ENCODE data around the gene TDRD7. TPM values are rescaled to one million over a fixed set of nuclear protein-coding genes. Genes with fewer than 3 reads are reported as not detected.
A peak's percentile ranks its signal among the peaks of the same experiment; 100 is the strongest.

Gene TDRD7

GRCh38 chr9:97536480-97536879 lies 124.6 kb downstream of the TDRD7 start:
- WGBS, 2 donors (ENCODE audit: extremely low coverage in 2 of 2, insufficient read length in 2 of 2, insufficient replicate concordance in 1 of 2) = no CpG with 5 or more reads among the region's 9 CpGs
- Histone ChIP-seq H3K23ac (ENCODE audit: low read depth, low read length, poor library complexity) (no peak overlapping the region), H2AFZ (ENCODE audit: low read length) (no peak overlapping the region), H2BK15ac (ENCODE audit: low read length) (no peak overlapping the region), H2AK5ac (ENCODE audit: low read depth, low read length) (no peak overlapping the region), H2BK5ac (ENCODE audit: low read length) (peak overlapping the region; percentile 19), H3K4ac (ENCODE audit: low read length) (no peak overlapping the region), H3K27me3 (ENCODE audit: control insufficient read depth in 3 of 3, insufficient read depth in 3 of 3, low read depth in 1 of 3, low read length in 3 of 3) (peaks cover 0 to 5% (median 3%) of the 10 kb centered on the region in 3 experiments), H3K14ac (ENCODE audit: low read length) (no peak overlapping the region), H3K4me2 (ENCODE audit: insufficient read depth, low read length, poor library complexity, severe bottlenecking) (no peak overlapping the region), H2BK120ac (ENCODE audit: low read depth, low read length) (no peak overlapping the region), H2BK12ac (ENCODE audit: low read length) (no peak overlapping the region), H3K9me3 (replicated peaks in 1 of 2; ENCODE audit: control insufficient read depth in 2 of 2, insufficient read depth in 1 of 2, low read depth in 1 of 2, low read length in 2 of 2) (no peaks in the 10 kb centered on the region), H4K8ac (ENCODE audit: low read depth, low read length) (no peak overlapping the region), H3K18ac (ENCODE audit: low read length) (no peak overlapping the region), H3K27ac (replicated peaks; ENCODE audit: low read length) (no peak overlapping the region), H3K4me1 (ENCODE audit: control insufficient read depth in 2 of 2, insufficient read depth in 1 of 2, low read depth in 1 of 2, low read length in 2 of 2) (peaks cover 0 to 8% of the 10 kb centered on the region in 2 donors), H3K36me3 (replicated peaks in 1 of 2; ENCODE audit: control insufficient read depth in 2 of 2, insufficient read depth in 2 of 2, low read length in 2 of 2) (no peaks in the 10 kb centered on the region), H4K91ac (ENCODE audit: low read depth, low read length, poor library complexity) (no peak overlapping the region), H3K4me3 (ENCODE audit: low read length in 2 of 2) (no peak overlapping the region), H3K9ac (ENCODE audit: low read depth, low read length, poor library complexity) (no peak overlapping the region), H3K79me1 (ENCODE audit: low read depth, low read length) (no peaks in the 10 kb centered on the region)
- no peak for DNase-seq (ENCODE audit: low spot score)

DNA sequence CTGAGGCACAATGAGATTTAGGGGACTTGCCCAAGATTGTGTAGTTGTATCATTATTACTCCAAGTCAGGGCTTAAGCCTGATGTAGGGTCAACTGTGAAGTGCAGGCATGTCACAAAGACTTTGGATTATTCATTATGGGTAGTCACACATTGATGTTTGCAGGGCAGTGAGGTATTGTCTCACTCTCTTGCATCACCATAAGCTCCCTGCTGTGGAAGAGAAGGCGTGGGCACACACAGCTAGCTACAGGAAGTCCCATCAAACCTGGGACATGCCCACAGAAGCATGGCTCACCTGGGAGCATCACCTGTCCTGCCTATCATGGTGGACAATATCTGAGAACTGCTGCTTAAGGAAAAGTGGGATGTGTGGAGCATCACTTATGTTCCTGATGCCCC lies 131.7 kb downstream of the TDRD7 start:
- no peak overlapping the region for H2BK120ac ChIP-seq (ENCODE audit: low read depth, low read length)
- WGBS, 2 donors (ENCODE audit: extremely low coverage in 2 of 2, insufficient read length in 2 of 2, insufficient replicate concordance in 1 of 2) = no CpG with 5 or more reads among the region's 1 CpG

GRCh38 chr9:97545486-97545885 lies 133.6 kb downstream of the TDRD7 start:
- H2BK120ac ChIP-seq (ENCODE audit: low read depth, low read length) = no peak overlapping the region
- no peak overlapping the region for H2AK5ac ChIP-seq (ENCODE audit: low read depth, low read length)
- no peak for DNase-seq (ENCODE audit: low spot score)
- no peak overlapping the region for H3K14ac ChIP-seq (ENCODE audit: low read length)
- H3K36me3 ChIP-seq (replicated peaks in 1 of 2; ENCODE audit: control insufficient read depth in 2 of 2, insufficient read depth in 2 of 2, low read length in 2 of 2) = no peaks in the 10 kb centered on the region
- no peak overlapping the region for H4K8ac ChIP-seq (ENCODE audit: low read depth, low read length)
- WGBS, 2 donors (ENCODE audit: extremely low coverage in 2 of 2, insufficient read length in 2 of 2, insufficient replicate concordance in 1 of 2) = no CpG with 5 or more reads among the region's 8 CpGs
- H3K4me2 ChIP-seq (ENCODE audit: insufficient read depth, low read length, poor library complexity, severe bottlenecking) = no peak overlapping the region
- no peaks in the 10 kb centered on the region for H3K27me3 ChIP-seq (ENCODE audit: control insufficient read depth in 3 of 3, insufficient read depth in 3 of 3, low read depth in 1 of 3, low read length in 3 of 3)
- H3K9me3 ChIP-seq (replicated peaks in 1 of 2; ENCODE audit: control insufficient read depth in 2 of 2, insufficient read depth in 1 of 2, low read depth in 1 of 2, low read length in 2 of 2) = no peaks in the 10 kb centered on the region
- no peak overlapping the region for H3K4ac ChIP-seq (ENCODE audit: low read length)
- no peak overlapping the region for H3K18ac ChIP-seq (ENCODE audit: low read length)
- H3K27ac ChIP-seq (replicated peaks; ENCODE audit: low read length) = no peak overlapping the region
- no peaks in the 10 kb centered on the region for H3K79me1 ChIP-seq (ENCODE audit: low read depth, low read length)
- no peaks in the 10 kb centered on the region for H3K4me1 ChIP-seq (ENCODE audit: control insufficient read depth in 2 of 2, insufficient read depth in 1 of 2, low read depth in 1 of 2, low read length in 2 of 2)
- H3K9ac ChIP-seq (ENCODE audit: low read depth, low read length, poor library complexity) = no peak overlapping the region
- no peak overlapping the region for H2BK12ac ChIP-seq (ENCODE audit: low read length)
- no peak overlapping the region for H4K91ac ChIP-seq (ENCODE audit: low read depth, low read length, poor library complexity)
- no peak overlapping the region for H2AFZ ChIP-seq (ENCODE audit: low read length)
- H2BK15ac ChIP-seq (ENCODE audit: low read length) = no peak overlapping the region
- no peak overlapping the region for H3K23ac ChIP-seq (ENCODE audit: low read depth, low read length, poor library complexity)
- H3K4me3 ChIP-seq (ENCODE audit: low read length in 2 of 2) = no peak overlapping the region
- no peak overlapping the region for H2BK5ac ChIP-seq (ENCODE audit: low read length)

More for the DNA sequence above, 131.7 kb downstream of the TDRD7 start:
- Histone ChIP-seq H2BK12ac (ENCODE audit: low read length) (no peak overlapping the region), H3K27me3 (ENCODE audit: control insufficient read depth in 3 of 3, insufficient read depth in 3 of 3, low read depth in 1 of 3, low read length in 3 of 3) (no peaks in the 10 kb centered on the region), H3K79me1 (ENCODE audit: low read depth, low read length) (no peaks in the 10 kb centered on the region), H3K14ac (ENCODE audit: low read length) (no peak overlapping the region), H3K4me1 (ENCODE audit: control insufficient read depth in 2 of 2, insufficient read depth in 1 of 2, low read depth in 1 of 2, low read length in 2 of 2) (no peaks in the 10 kb centered on the region), H3K27ac (replicated peaks; ENCODE audit: low read length) (no peak overlapping the region), H4K8ac (ENCODE audit: low read depth, low read length) (no peak overlapping the region), H2BK15ac (ENCODE audit: low read length) (no peak overlapping the region), H3K4me3 (ENCODE audit: low read length in 2 of 2) (no peak overlapping the region), H2AFZ (ENCODE audit: low read length) (no peak overlapping the region), H3K4ac (ENCODE audit: low read length) (no peak overlapping the region), H3K18ac (ENCODE audit: low read length) (no peak overlapping the region), H3K9ac (ENCODE audit: low read depth, low read length, poor library complexity) (no peak overlapping the region), H3K23ac (ENCODE audit: low read depth, low read length, poor library complexity) (no peak overlapping the region), H2BK5ac (ENCODE audit: low read length) (no peak overlapping the region), H4K91ac (ENCODE audit: low read depth, low read length, poor library complexity) (no peak overlapping the region), H3K9me3 (replicated peaks in 1 of 2; ENCODE audit: control insufficient read depth in 2 of 2, insufficient read depth in 1 of 2, low read depth in 1 of 2, low read length in 2 of 2) (no peaks in the 10 kb centered on the region), H3K36me3 (replicated peaks in 1 of 2; ENCODE audit: control insufficient read depth in 2 of 2, insufficient read depth in 2 of 2, low read length in 2 of 2) (no peaks in the 10 kb centered on the region), H3K4me2 (ENCODE audit: insufficient read depth, low read length, poor library complexity, severe bottlenecking) (no peak overlapping the region), H2AK5ac (ENCODE audit: low read depth, low read length) (no peak overlapping the region)
- no peak for DNase-seq (ENCODE audit: low spot score)

Small RNAs within 50 kb of the gene (small RNA-seq; reads per million reads assigned to genes)
- gene MIR1302-8 (ENCODE audit: insufficient read depth) = not detected
